GM03348 (cell line): Measurements from ENCODE around the gene KIF25.
A peak's percentile ranks its signal among the peaks of the same experiment; 100 is the strongest.

Source experiments
- DNase-seq: peaks from one replicate; pipeline ENCODE4 v3.0.0; 2012; ENCODE audit warnings: low spot score

Gene KIF25

DNA sequence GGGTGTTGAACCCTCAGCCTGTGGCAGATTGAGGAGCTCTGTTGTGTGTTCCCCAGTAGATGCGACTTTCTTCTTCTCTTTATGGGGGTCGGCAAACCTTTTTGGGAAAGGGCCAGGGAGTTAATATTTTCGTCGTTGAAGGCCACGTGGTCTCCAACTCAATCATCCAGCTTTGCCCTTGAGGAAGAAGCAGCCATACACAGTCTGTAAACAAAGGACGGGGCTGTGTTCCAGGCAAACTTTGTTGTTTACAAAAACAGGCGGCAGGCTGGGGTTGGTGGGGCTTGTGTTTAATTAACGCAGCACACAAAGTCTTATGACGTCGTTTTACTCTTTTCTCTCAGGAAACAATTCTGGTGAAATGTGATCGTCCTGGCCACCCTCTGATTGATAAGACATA is 20.2 kb downstream of the KIF25 start:
- DNase-seq, result no peak

DNA sequence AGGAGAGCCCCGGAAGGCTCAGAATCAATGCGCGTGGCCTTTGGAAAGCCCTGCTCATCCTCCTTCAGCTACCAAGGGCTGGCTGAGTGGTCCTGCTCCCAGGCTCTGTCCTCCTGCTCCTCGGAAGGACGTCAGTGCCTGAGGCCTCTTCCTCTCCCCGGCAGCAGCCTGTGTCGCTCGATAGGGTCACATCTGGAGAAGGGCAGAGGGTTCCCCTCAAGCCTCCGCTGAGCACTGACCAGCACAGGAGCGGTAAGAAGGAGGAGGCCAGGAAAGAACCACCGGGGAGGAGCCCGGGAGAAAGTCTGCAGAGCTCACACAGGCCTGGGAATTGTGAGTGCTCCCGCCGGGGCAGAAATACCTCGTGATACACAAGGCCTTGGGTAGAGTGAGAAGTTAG is 21.2 kb downstream of the KIF25 start:
- DNase-seq, result no peak

DNA sequence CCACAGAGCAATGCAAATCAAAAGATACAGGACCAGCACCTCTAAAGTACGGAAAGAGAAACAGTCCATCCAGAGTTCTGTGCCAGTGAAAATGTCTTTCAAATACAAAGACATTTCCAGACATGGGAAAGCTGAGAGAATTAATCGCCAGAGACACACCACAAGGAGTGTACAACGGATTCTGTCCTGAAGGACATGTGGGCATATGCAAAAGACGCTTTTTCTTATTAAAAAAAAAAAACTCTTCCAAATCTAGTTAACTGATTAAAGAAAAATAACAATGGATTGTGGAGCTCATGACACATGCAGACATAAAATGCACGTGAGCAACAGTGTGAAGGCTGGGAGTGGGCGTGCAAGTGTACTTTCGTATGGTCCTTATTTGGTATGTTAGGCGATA is 22.8 kb downstream of the KIF25 start:
- DNase-seq, result no peak

GRCh38 chr6:168021581-168021980 is 24.1 kb downstream of the KIF25 start:
- DNase-seq, result no peak

- no peak for DNase-seq
Observed at GRCh38 chr6:168022488-168023321, 25.2 kb downstream of the KIF25 start.

DNA sequence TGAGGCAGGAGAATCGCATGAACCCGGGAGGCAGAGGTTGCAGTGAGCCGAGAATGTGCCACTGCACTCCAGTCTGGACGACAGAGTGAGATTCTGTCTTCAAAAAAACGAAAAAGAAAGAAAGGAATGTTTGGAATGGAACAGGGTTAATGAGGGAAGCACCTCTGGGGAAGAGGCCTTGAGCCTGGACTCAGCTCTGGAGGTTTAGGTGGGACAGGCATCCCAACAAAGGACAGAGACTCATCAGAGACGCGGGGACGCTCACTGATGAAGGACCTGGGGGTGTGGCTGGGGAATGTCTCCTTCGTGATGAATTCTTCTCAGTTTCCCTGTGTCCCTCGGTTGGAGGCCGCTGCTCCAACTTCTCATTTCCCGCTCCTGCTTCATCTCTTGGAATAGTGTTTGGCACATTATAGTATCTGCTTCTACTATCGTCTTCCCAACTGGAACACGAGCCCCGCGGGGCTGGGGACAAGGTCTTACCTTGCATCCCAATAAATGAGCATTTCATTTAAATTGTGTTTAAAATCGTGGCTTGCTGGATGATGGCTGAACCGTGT is 27.6 kb downstream of the KIF25 start:
- DNase-seq, result no peak

GRCh38 chr6:168025831-168026710 is 28.6 kb downstream of the KIF25 start:
- no peak for DNase-seq

- no peak for DNase-seq
Observed at GRCh38 chr6:168026925-168027324, 29.5 kb downstream of the KIF25 start.

GRCh38 chr6:168027521-168027920 is 30.1 kb downstream of the KIF25 start:
- DNase-seq, result no peak

DNA sequence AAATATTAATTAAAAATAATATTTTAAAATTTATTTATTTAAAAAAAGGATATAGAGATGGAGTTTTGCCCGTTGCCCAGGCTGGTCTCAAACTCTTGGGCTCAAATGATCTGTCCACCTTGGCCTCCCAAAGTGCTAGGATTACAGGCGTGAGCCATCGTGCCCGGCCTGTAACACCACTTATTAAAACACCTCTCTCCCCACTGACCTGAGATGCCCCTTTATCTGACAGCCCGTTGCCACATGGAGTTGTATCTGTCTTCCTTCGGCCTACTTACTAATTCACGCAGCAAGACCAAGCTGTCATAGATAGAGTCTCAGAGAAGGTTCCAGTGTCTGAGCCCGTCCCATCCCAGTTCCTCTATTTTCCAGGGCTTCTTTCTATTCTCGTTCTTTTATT is 30.7 kb downstream of the KIF25 start:
- no peak for DNase-seq

DNA sequence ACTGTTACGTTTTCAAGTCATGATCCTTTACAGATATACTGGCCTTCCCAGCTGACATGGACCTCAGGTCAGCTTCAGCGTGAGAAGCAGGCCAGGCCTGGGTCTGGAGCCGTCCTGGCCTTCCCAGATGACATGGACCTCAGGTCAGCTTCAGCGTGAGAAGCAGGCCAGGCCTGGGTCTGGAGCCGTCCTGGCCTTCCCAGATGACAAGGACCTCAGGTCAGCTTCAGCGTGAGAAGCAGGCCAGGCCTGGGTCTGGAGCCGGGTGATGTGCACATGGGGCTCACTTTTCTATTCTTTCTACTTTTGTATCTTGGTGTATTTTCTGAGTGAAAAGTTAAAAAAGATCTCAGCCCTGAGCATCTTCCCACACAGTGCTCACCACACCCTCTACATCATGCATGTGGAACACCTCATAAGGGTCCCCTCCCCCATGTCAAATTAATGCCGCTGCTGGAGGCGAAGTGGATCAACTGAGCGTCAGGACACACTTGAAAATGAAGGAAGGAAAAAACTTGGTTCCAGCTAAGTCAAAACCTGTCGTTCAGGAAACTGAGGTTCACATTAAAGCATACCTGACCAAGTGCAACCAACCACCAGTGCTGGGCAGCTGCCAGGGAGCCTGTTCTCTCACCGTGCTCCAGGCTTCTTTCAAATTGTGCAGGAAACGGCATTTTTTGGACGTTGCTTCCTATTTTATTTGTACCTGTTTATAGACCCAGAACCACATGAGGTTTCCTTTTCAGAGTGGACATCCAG is 32.2 kb downstream of the KIF25 start:
- DNase-seq, result no peak

DNA sequence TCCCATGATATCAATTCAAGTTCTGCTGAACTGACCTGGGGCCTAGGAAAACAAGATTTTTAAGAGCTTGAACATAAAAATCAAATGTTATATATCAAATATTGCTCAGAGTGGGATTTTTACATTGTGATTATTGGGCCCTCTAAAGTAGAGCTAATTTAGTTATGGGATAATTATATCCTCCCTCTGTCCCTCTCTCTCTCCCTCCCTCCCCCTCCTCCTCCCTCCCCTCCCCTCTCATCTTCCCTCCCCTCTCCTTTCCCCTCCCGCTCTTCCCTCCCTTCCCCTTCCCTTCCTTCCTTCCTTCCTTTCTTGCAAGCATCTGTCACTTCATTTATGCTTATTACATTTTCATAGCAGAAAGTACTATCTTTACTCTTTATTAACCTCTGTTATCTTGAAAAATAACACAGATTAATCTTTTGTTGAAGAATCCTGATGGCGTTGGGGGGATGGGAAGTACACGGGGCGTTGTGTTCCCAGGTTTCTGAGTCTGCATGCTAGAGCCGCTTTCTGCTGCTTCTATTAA is 32.8 kb downstream of the KIF25 start:
- no peak for DNase-seq

GRCh38 chr6:168030908-168031307 is 33.4 kb downstream of the KIF25 start:
- DNase-seq, result no peak

GRCh38 chr6:168031411-168031971 is 34.0 kb downstream of the KIF25 start:
- peak; percentile 77 for DNase-seq

DNA sequence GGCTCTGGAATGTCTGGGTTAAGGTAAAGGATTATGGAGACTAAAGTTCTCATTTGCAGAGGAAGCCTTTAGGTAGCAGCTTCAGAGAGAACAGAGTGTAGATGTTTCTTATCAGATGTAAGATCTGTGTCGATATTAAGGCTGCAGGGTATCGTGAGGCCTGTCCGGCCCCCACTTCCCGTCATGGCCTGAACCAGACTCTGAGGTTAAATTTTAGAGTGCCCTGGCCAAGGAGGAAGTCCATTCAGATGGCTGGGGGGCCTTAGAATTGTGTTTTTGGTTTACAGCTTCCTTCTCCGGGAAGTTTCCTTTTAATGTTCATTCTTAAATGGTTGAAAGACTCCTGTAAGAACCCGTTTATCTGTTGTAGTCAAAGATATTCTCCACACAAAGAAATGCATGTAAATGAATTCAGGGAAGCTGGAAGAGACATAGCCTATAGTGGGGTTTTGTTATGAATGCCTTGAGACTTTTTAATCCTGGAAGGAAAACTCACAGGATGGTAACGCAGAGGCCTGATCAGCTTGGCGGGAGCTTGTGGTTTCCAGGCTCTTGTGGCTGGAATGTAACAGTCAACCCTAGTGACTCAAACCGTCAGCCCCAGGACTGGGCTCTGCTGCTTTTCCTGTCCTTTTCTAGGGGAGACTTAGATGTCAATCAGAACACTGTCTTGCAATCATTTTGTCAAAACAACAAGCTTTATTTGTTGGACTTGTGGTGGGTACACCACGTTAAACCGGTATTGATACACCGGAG is 34.7 kb downstream of the KIF25 start:
- peak; percentile 87 for DNase-seq

- DNase-seq, result no peak
Observed at GRCh38 chr6:168033791-168034190, 36.3 kb downstream of the KIF25 start.

GRCh38 chr6:168034537-168034936 is 37.1 kb downstream of the KIF25 start:
- no peak for DNase-seq

GRCh38 chr6:168035098-168035660 is 37.7 kb downstream of the KIF25 start:
- DNase-seq, result peak; percentile 88

GRCh38 chr6:168035661-168036545 is 38.4 kb downstream of the KIF25 start:
- DNase-seq, result no peak
